OCI-LY1 (cell line): ENCODE results near the gene LMBR1.
"Not testable (repeated sequence)": the region's sequence is repeated elsewhere in the genome, so short reads cannot be mapped to it uniquely, and the experiment has no call there.

ENCODE experiments used
- H2AFZ ChIP-seq: fragments of 200-600 bp; sonication (generic), shearing (Covaris generic); 2 replicates; pipeline ENCODE4 v1.6.0; 2014; ENCODE audit warnings: antibody characterized with exemption, mild to moderate bottlenecking, low read length
- H3F3A ChIP-seq: fragments of 200-600 bp; sonication (generic), shearing (Covaris generic); 2 replicates; pipeline ENCODE4 v1.6.0; 2014; ENCODE audit warnings: mild to moderate bottlenecking, antibody characterized with exemption, low read length, moderate library complexity; ENCODE audit not compliant: insufficient read depth
- H3K27ac ChIP-seq: fragments of 200-600 bp; sonication (generic); 2 replicates; pipeline ENCODE4 v1.5.1; 2014; ENCODE audit warnings: low read length, mixed run types, mild to moderate bottlenecking, low read depth; ENCODE audit not compliant: poor library complexity, severe bottlenecking
- H3K27me3 ChIP-seq: fragments of 200-600 bp; sonication (generic); 2 replicates; pipeline ENCODE4 v1.6.0; 2014; ENCODE audit warnings: antibody characterized with exemption, mild to moderate bottlenecking, low read length, moderate library complexity; ENCODE audit not compliant: insufficient read depth
- H3K36me3 ChIP-seq: fragments of 200-600 bp; sonication (generic); 2 replicates; pipeline ENCODE4 v1.6.1; 2014; ENCODE audit warnings: mild to moderate bottlenecking, antibody characterized with exemption, low read length, moderate library complexity, mixed read lengths; ENCODE audit not compliant: insufficient read depth
- H3K4me1 ChIP-seq: fragments of 200-600 bp; sonication (generic); 2 replicates; pipeline ENCODE4 v1.5.1; 2014; ENCODE audit warnings: mild to moderate bottlenecking, low read length, moderate library complexity; ENCODE audit not compliant: insufficient read depth, severe bottlenecking
- H3K4me2 ChIP-seq: fragments of 200-600 bp; sonication (generic), shearing (Covaris generic); 2 replicates; pipeline ENCODE4 v1.6.1; 2014; ENCODE audit warnings: low read length
- H3K4me3 ChIP-seq: fragments of 200-600 bp; sonication (generic); 2 replicates; pipeline ENCODE4 v1.5.1; 2014; ENCODE audit warnings: low read length, low read depth, mild to moderate bottlenecking, mixed read lengths; ENCODE audit not compliant: poor library complexity, severe bottlenecking
- H3K79me2 ChIP-seq: fragments of 200-600 bp; shearing (Covaris generic); 2 replicates; pipeline ENCODE4 v1.6.1; 2016; ENCODE audit warnings: mixed run types, low read length, mixed read lengths; ENCODE audit not compliant: insufficient read depth
- H3K9ac ChIP-seq: fragments of 200-600 bp; sonication (generic), shearing (Covaris generic); 2 replicates; pipeline ENCODE4 v1.6.1; 2014; ENCODE audit warnings: mild to moderate bottlenecking, low read length, mixed read lengths
- H3K9me2 ChIP-seq: fragments of 200-600 bp; sonication (generic), shearing (Covaris generic); 2 replicates; pipeline ENCODE4 v1.6.1; 2014; ENCODE audit warnings: low read depth, mild to moderate bottlenecking, low read length, mixed read lengths
- H3K9me3 ChIP-seq: fragments of 200-600 bp; shearing (Covaris generic); 2 replicates; pipeline ENCODE4 v1.6.1; 2014; ENCODE audit warnings: low read length, mixed read lengths
- H4K20me1 ChIP-seq: fragments of 200-600 bp; sonication (generic), shearing (Covaris generic); 2 replicates; pipeline ENCODE4 v1.6.0; 2016; ENCODE audit warnings: mild to moderate bottlenecking, low read length; ENCODE audit not compliant: insufficient read depth
- CTCF ChIP-seq: fragments of 200-600 bp; sonication (generic), shearing (Covaris generic); IDR thresholded peaks from 2 replicates; pipeline ENCODE4 v1.5.1; 2017; ENCODE audit warnings: mild to moderate bottlenecking, antibody characterized with exemption, low read length, moderate library complexity, mixed read lengths
- EZH2 ChIP-seq: fragments of 200-600 bp; sonication (generic), shearing (Covaris generic); IDR thresholded peaks from 2 replicates; pipeline ENCODE4 v1.8.0; 2017; ENCODE audit warnings: borderline replicate concordance, mixed run types, mild to moderate bottlenecking, antibody characterized with exemption, low read length, moderate library complexity, mixed read lengths

Gene LMBR1

GRCh38 chr7:156650042-156650441 lies 242.9 kb downstream of the LMBR1 start:
- H3K9ac ChIP-seq: no peak overlapping the region
- no peak overlapping the region for H3K27ac ChIP-seq
- no peaks in the 10 kb centered on the region for H3K27me3 ChIP-seq
- no peaks in the 10 kb centered on the region for H3K9me3 ChIP-seq
- H3K4me3 ChIP-seq: no peak overlapping the region
- TF ChIP-seq CTCF: peak; percentile 25; the same call in 1 of the 2 replicates
- TF ChIP-seq EZH2: no peak
- H3K79me2 ChIP-seq: no peaks in the 10 kb centered on the region
- H3K36me3 ChIP-seq: no peaks in the 10 kb centered on the region
- H3K9me2 ChIP-seq: no peaks in the 10 kb centered on the region
- H4K20me1 ChIP-seq: no peaks in the 10 kb centered on the region
- H3F3A ChIP-seq: no peaks in the 10 kb centered on the region
- H3K4me1 ChIP-seq: no peaks in the 10 kb centered on the region
- H2AFZ ChIP-seq: no peak overlapping the region
- no peak overlapping the region for H3K4me2 ChIP-seq

- not testable (repeated sequence) for H3K9ac ChIP-seq, H3K9me3 ChIP-seq
Measured at GRCh38 chr7:156647330-156647729, 245.7 kb downstream of the LMBR1 start.

GRCh38 chr7:156642306-156643045 lies 250.5 kb downstream of the LMBR1 start:
- Histone ChIP-seq H3K79me2 (no peaks in the 10 kb centered on the region), H3K4me1 (peaks cover 16% of the 10 kb centered on the region), H3K27me3 (no peaks in the 10 kb centered on the region), H3F3A (no peaks in the 10 kb centered on the region), H3K4me3 (no peak overlapping the region), H3K9me3 (no peaks in the 10 kb centered on the region; the same call in 1 of the 2 replicates), H3K9ac (no peak overlapping the region), H3K4me2 (no peak overlapping the region), H3K9me2 (no peaks in the 10 kb centered on the region), H4K20me1 (no peaks in the 10 kb centered on the region), H3K36me3 (no peaks in the 10 kb centered on the region), H2AFZ (no peak overlapping the region), H3K27ac (no peak overlapping the region)
- TF ChIP-seq CTCF: no peak

More at GRCh38 chr7:156647330-156647729, 245.7 kb downstream of the LMBR1 start:
- not testable (repeated sequence) for H3F3A ChIP-seq, H3K79me2 ChIP-seq, H3K36me3 ChIP-seq, H3K27ac ChIP-seq, H4K20me1 ChIP-seq, H3K4me1 ChIP-seq, H3K4me2 ChIP-seq, H2AFZ ChIP-seq, H3K4me3 ChIP-seq, H3K9me2 ChIP-seq, H3K27me3 ChIP-seq

- peak overlapping the region; percentile 70 for H3K4me2 ChIP-seq
- H3F3A ChIP-seq: no peaks in the 10 kb centered on the region
- no peaks in the 10 kb centered on the region for H3K79me2 ChIP-seq
- H3K4me1 ChIP-seq: peaks cover 16% of the 10 kb centered on the region
- H3K9me2 ChIP-seq: no peaks in the 10 kb centered on the region
- H3K4me3 ChIP-seq: peak overlapping the region; percentile 71
- peak overlapping the region; percentile 75 for H3K9ac ChIP-seq
- TF ChIP-seq EZH2 (no peak), CTCF (no peak)
- H3K27ac ChIP-seq: no peak overlapping the region
- H4K20me1 ChIP-seq: no peaks in the 10 kb centered on the region
- no peaks in the 10 kb centered on the region for H3K36me3 ChIP-seq
- no peaks in the 10 kb centered on the region for H3K27me3 ChIP-seq
- no peaks in the 10 kb centered on the region; the same call in 1 of the 2 replicates for H3K9me3 ChIP-seq
- H2AFZ ChIP-seq: peak overlapping the region; percentile 38; the same call in 1 of the 2 replicates
Measured at GRCh38 chr7:156640949-156641485, 252.0 kb downstream of the LMBR1 start.
